ENCODE results near the gene SFXN5. TPM values are rescaled to one million over a fixed set of nuclear protein-coding genes. Genes with fewer than 3 reads are reported as not detected.
"Not testable (repeated sequence)": the region's sequence is repeated elsewhere in the genome, so short reads cannot be mapped to it uniquely, and the experiment has no call there.

SFXN5 gene
- total RNA-seq, 1 donor from 2014 or later, result 15.4 TPM

DNA sequence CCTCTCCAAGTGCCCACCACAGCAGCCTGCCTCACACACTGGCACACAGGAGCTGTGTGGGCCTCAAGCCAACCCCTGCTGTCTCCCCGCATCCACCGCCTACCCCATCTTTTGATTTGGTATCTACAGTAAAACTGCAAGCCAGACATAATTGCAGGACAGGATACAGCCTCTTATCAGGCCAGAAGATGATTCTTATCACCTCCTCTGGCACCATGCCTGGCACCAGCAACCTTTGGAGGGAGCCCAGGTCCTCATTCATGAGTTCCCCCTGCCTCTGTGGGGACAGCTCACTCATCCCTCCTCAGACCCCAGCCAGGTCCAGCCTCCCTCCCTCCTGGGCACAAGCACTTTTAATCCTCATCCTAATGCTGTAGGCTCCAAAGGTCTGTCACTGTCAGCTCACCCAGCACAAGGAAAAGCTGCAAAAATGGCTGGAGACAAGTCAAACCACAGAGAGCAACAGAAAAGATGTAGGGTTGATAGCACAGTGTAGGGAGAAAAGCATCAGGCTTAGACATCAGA, 31.6 kb upstream of the SFXN5 start:
- ATAC-seq (no peak), DNase-seq (no peak)
- Histone ChIP-seq H3K36me3 (no peaks in the 10 kb centered on the region), H3K9me3 (no peaks in the 10 kb centered on the region), H3K27me3 (ENCODE audit: low read depth) (no peaks in the 10 kb centered on the region), H3K4me1 (peaks cover 27% of the 10 kb centered on the region), H3K4me3 (no peak overlapping the region), H3K27ac (no peak overlapping the region)
- TF ChIP-seq, protein P1, sequence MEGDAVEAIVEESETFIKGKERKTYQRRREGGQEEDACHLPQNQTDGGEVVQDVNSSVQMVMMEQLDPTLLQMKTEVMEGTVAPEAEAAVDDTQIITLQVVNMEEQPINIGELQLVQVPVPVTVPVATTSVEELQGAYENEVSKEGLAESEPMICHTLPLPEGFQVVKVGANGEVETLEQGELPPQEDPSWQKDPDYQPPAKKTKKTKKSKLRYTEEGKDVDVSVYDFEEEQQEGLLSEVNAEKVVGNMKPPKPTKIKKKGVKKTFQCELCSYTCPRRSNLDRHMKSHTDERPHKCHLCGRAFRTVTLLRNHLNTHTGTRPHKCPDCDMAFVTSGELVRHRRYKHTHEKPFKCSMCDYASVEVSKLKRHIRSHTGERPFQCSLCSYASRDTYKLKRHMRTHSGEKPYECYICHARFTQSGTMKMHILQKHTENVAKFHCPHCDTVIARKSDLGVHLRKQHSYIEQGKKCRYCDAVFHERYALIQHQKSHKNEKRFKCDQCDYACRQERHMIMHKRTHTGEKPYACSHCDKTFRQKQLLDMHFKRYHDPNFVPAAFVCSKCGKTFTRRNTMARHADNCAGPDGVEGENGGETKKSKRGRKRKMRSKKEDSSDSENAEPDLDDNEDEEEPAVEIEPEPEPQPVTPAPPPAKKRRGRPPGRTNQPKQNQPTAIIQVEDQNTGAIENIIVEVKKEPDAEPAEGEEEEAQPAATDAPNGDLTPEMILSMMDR (IDR thresholded peaks at IDR 0.05), result no peak
- intact Hi-C loops (cut with DNase I), result no loop called here

DNA sequence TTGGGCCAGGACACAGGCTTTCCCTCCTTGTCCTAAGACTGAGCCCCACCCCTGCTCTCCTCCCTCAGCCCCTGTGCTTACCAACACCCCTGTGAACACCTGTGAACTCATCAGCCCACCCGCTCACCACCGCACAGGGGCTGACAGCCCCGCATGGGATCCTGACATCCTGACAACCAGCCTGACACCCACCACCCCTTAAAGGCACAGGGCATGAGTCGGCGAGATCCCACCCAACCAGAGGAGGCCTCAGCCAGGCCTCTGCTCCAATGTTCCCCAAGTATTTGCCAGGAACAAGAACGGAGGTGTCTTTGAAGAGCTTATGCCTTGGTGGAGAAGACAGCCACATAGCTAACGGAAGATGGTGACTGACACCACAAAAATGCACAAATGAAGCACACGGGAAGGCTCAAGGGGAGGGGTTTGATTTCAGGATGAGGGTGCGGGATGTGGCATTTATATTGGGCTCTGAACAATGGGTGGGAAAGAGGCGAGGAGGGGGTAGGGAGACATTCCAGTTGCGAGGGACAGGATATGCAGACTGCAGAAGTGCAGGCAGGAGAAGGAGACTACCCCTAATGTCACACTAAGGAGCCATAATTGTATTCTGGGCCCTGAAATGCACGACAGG, 30.2 kb upstream of the SFXN5 start:
- Histone ChIP-seq H3K4me1 (peaks cover 14% of the 10 kb centered on the region), H3K4me3 (no peak overlapping the region), H3K36me3 (no peaks in the 10 kb centered on the region), H3K9me3 (no peaks in the 10 kb centered on the region), H3K27ac (no peak overlapping the region), H3K27me3 (ENCODE audit: low read depth) (no peaks in the 10 kb centered on the region)
- intact Hi-C loops (cut with DNase I), result no loop called here
- ATAC-seq, result no peak
- no peak for DNase-seq
- TF ChIP-seq, protein P1 (IDR thresholded peaks at IDR 0.05), result no peak

DNA sequence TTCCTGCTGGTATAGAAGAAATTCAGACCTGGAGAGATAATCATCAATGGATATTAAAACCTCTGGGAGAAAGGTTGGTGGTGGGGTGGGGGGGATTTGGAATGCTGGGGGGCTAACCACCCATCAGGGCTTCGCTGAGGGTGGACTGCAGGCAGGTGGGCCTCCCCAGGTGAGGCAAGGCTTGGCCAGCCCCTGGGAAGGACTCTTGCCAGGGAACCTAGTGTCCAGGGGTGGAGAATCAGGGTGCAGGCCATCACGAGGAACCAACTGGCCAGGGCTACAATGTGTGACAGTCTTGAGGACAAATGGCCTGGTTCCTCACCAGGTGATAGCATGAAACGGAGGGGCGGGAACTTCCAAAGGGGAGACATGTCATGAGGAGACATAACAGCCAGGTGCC, 29.4 kb upstream of the SFXN5 start:
- Histone ChIP-seq H3K9me3 (no peaks in the 10 kb centered on the region), H3K27me3 (ENCODE audit: low read depth) (no peaks in the 10 kb centered on the region), H3K4me1 (peaks cover 10% of the 10 kb centered on the region), H3K36me3 (no peaks in the 10 kb centered on the region), H3K27ac (no peak overlapping the region), H3K4me3 (no peak overlapping the region)
- intact Hi-C loops (cut with DNase I), result no loop called here
- ATAC-seq (no peak), DNase-seq (no peak)
- TF ChIP-seq, protein P1 (IDR thresholded peaks at IDR 0.05), result no peak

DNA sequence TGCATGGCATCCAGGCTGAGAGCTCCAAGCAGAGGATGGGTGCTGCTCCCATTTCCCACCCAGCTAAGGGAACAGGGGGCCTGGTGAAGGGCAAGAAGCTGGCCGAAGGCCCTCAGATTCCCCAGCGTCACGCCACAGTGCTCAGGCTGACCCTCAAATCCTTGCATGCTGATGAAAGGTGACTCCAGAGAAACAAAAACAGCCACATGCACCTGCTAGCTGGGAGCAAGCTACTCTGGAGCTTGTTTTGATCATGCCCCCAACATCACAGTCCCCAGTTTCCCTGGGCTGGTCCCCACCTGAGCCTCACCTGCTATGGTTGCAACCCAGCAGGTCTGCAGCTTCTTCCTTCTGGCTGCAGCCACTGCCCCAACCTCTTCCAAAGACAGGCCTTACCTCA, 28.0 kb upstream of the SFXN5 start:
- Histone ChIP-seq H3K4me3 (no peak overlapping the region), H3K27me3 (ENCODE audit: low read depth) (no peaks in the 10 kb centered on the region), H3K9me3 (no peaks in the 10 kb centered on the region), H3K36me3 (no peaks in the 10 kb centered on the region), H3K27ac (no peak overlapping the region), H3K4me1 (peaks cover 10% of the 10 kb centered on the region)
- ATAC-seq (no peak), DNase-seq (no peak)
- intact Hi-C loops (cut with DNase I), result no loop called here
- TF ChIP-seq, protein P1 (IDR thresholded peaks at IDR 0.05), result no peak

DNA sequence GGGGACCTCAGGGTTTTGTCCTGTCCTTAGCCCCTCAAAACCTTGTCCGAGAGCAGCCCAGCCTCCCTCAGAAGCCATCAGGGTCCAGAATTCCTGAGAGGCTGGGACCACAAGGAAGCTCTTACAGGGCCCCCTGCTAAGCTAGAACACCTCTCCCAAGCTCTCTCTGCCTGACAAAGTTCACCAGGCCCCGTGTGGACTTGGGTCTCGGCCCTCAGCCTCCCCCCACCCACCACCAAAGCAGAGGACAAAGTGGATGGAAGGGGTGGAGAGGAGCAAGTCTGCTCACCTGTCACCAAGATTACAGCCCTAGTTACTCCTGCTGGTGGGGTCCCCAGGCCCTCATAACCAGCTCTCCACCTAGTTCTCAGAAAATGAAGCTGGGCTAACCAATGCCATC, 24.4 kb upstream of the SFXN5 start:
- intact Hi-C loops (cut with DNase I), result no loop called here
- Histone ChIP-seq H3K36me3 (no peaks in the 10 kb centered on the region), H3K9me3 (no peaks in the 10 kb centered on the region), H3K4me3 (no peak overlapping the region), H3K27ac (no peak overlapping the region), H3K27me3 (ENCODE audit: low read depth) (no peaks in the 10 kb centered on the region), H3K4me1 (peaks cover 11% of the 10 kb centered on the region)
- DNase-seq (no peak), ATAC-seq (no peak)
- TF ChIP-seq, protein P1 (IDR thresholded peaks at IDR 0.05), result no peak

DNA sequence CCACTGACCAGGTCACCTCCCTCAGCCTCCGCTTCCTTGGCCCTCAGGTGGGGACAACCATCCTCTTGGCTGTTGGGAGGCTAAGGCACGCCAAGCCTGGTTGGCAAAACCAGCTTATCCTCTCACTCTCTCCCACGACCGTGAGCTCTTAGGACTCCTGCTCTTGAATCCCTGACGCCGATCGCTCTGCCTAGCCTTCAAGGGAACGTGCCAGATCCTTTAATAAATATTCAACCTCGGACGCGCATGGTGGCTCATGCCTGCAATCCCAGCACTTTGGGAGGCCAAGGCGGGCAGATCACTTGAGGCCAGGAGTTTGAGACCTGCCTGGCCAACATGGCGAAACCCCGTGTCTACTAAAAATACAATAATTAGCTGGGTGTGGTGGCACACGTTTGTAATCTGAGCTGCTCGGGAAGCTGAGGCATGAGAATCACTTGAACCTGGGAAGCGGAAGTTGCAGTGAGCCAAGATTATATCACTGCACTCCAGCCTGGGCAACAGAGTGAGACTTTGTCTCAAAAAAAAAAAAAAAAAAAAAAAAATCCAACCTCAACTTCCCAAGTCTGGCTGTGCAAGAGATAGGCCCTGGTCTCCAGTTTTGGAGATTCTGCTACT, 22.2 kb upstream of the SFXN5 start:
- ATAC-seq; H3K36me3 ChIP-seq; H3K27ac ChIP-seq; H3K27me3 ChIP-seq (ENCODE audit: low read depth); H3K9me3 ChIP-seq; intact Hi-C loops (cut with DNase I); DNase-seq; H3K4me3 ChIP-seq: not testable (repeated sequence)
- peaks cover 15% of the 10 kb centered on the region for H3K4me1 ChIP-seq

All from lower lobe of right lung (tissue), 2 donors.